A673 (cell line): ENCODE measurements around the gene PRAF2.

Source experiments
- EZH2 ChIP-seq: fragments of 200-600 bp; sonication (generic); IDR thresholded peaks from 2 replicates; pipeline ENCODE4 v1.6.1; 2017; ENCODE audit warnings: borderline replicate concordance, low read depth, mild to moderate bottlenecking, mixed read lengths, antibody characterized with exemption, low read length; ENCODE audit not compliant: poor library complexity, severe bottlenecking
- TF ChIP-seq, protein P1 (sequence below): fragments of 300-800, 200-600 bp; sonication (generic); conservative IDR thresholded peaks from 2 replicates; pipeline ENCODE4 v1.5.1; 2017; ENCODE audit warnings: low read depth, mild to moderate bottlenecking, antibody characterized with exemption, low read length, moderate library complexity, mixed read lengths

DNA sequence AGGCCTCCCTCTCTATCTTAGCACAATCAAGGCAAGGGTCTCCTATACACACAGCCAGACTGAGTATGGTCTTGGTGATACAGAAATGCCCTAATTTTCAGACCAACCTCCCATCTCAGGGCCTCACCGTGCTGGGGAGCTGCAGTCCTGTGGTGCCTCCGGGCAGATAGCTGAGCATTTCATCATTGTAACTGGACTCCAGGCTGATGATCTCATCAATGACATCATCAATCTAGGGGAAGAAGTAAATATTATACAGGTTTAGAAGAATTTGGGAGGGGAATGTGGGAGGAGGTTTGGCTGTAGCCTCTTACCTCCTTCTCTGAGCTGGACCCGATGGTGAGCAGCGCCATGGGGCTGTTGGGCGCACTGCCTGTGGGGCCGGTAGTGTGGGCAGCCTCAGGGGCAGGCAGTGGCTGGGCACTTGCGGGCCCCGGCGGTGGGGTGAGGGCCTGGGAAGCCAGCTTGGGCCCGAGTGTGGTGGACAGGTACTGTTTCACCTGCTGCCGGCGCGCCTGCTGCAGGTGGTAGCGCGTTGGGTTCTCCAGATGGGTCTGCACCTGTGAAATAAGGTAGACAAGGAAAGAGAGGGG lies 35.8 kb downstream of the PRAF2 start:
- TF ChIP-seq, protein P1, sequence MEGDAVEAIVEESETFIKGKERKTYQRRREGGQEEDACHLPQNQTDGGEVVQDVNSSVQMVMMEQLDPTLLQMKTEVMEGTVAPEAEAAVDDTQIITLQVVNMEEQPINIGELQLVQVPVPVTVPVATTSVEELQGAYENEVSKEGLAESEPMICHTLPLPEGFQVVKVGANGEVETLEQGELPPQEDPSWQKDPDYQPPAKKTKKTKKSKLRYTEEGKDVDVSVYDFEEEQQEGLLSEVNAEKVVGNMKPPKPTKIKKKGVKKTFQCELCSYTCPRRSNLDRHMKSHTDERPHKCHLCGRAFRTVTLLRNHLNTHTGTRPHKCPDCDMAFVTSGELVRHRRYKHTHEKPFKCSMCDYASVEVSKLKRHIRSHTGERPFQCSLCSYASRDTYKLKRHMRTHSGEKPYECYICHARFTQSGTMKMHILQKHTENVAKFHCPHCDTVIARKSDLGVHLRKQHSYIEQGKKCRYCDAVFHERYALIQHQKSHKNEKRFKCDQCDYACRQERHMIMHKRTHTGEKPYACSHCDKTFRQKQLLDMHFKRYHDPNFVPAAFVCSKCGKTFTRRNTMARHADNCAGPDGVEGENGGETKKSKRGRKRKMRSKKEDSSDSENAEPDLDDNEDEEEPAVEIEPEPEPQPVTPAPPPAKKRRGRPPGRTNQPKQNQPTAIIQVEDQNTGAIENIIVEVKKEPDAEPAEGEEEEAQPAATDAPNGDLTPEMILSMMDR = no peak
- no peak for TF ChIP-seq EZH2
